ENCODE data around the gene OTOGL.
"Not testable (repeated sequence)": the region's sequence is repeated elsewhere in the genome, so short reads cannot be mapped to it uniquely, and the experiment has no call there.

OTOGL gene

DNA sequence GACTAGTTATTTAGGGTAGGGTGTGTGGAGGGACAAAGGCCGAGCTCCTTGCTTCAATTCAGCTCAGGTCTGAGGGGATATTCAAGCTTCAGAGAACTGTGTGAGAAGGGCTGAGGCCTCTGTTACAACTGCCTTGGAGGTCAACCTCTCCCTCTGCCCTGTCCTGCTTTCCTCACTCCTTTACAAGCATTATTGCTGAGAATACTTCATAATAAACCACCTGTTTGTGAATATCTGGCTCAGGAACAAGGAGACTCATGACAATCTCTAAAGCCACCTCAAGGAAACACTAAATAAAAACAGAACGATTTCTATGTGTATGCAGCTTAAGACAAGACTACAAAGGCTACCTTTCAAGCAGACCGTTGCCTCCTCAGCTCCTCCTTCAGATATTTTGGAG lies 21.7 kb downstream of the OTOGL start:
- DNase-seq (ENCODE audit: low spot score) = no peak

DNA sequence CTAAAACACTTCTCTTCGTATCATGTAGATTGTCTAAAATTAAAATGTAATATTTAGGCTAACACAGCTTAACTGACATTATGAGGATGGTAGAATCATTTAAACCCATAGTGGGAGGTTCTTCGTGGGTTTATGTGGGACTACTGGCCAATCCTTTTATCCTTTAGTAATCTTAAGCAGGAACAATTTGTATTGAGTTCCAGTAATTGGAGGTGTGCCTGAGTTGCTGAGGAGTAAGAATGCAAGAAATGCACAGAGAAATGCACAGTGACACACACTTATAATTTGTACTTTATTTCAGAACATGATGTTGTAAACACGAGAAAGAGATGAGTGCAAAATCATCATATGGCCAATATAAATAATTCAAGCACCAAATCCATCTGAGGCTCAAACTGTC lies 22.3 kb downstream of the OTOGL start:
- no peak for DNase-seq (ENCODE audit: low spot score)

DNA sequence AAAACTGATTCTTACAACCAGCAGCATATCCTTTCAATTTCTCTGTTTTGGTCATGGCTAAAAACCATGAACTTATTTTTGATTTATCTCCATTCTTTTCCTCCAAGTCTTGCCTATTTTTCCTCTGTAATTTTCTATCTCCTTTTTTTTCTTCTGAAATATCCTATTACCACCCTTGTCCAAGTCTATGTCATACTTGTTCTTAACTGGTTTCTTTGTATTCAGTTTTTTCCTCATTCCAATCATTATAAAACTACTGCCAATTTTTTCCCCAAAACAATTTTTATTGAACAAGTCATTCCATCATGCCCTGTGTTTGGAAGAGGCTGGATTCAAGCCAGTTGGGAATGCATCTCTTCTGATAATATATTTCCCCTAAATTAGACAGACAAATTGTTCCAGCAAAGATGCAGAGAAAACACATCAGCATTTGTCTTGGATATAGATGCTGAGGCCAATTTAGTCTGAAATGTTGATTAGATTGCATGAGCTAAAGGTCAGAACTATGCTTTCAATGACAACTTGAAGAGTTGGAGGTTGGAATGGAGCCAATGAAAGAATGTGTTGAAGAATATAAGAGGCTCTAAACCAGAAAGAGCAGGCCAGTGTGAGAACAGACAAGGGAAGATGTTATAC lies 30.7 kb downstream of the OTOGL start:
- peak; percentile 12 for DNase-seq (ENCODE audit: low spot score)

DNA sequence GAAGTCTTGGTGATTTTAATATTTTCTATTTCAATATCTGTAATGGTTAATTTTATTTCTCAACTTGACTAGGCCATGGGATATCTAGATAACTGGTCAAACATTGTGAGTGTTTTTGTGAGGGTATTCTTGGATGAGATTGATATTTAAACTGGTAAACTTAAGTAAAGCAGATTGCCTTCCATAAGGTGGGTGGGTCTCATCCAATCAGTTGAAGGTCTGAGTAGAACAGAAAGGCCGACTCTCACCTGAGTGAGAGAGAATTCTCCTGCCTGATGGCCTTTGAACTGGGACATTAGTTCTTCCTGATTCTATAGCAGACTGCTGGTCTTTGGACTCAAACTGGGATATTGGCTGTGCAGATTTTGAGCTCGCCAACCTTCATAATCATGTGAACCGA lies 36.3 kb downstream of the OTOGL start:
- DNase-seq (ENCODE audit: low spot score) = no peak

DNA sequence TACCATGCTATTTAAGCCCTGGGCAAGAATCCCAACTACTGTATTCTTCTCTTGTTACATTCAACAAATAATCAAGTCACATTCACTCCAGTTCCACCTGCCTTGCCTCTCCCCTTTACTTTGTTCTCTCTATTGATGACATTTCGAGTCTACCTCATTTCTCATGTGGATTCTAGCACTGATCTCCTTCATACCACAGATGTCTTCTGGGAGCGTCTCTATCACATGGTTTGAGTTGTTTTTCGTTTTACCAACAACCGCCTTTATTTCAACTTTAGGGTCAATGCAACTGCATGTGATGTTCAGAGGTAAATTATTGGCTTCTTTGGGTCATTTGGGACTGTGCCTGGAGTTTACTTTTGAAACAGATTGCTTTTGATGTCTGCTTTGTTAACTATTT lies 40.7 kb downstream of the OTOGL start:
- DNase-seq (ENCODE audit: low spot score) = no peak

DNA sequence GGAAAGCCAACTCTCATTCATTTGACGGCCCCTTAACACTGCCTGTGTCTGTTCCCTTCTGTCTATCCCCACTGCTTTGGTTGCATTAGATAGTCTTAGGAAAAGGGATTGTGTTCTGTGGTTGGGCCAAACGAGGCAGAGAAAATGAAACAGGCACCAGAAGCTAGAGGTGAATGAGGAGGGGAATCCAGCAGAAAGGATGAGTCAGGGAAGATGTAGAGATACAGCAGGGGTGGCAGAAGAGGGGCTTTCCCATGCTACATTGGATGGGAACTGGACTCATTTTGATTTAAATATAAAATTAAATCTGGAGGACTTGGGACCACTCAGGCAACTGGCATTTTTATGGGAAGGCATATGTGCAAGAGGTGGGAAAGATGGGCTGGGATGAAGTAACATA lies 43.3 kb downstream of the OTOGL start:
- no peak for DNase-seq (ENCODE audit: low spot score)

DNA sequence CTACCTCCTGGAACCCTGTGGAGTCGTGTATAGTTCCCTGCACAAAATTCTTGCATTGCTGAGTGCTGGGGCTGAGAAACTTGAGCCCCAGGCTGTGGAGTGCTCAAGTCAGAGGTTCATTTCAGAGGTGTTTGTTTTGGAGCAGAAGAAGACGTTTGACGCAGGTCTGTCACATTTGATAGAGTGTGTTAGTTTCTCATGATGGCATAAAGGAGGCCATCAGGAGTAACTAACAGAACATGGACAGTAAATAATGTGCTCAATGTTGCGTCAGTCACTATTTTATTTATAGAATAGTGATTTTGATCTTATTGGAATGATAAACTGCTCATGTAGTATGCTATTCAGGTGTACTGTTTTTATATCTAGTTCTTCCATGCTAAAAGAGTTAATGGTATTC lies 44.2 kb downstream of the OTOGL start:
- no peak for DNase-seq (ENCODE audit: low spot score)

DNA sequence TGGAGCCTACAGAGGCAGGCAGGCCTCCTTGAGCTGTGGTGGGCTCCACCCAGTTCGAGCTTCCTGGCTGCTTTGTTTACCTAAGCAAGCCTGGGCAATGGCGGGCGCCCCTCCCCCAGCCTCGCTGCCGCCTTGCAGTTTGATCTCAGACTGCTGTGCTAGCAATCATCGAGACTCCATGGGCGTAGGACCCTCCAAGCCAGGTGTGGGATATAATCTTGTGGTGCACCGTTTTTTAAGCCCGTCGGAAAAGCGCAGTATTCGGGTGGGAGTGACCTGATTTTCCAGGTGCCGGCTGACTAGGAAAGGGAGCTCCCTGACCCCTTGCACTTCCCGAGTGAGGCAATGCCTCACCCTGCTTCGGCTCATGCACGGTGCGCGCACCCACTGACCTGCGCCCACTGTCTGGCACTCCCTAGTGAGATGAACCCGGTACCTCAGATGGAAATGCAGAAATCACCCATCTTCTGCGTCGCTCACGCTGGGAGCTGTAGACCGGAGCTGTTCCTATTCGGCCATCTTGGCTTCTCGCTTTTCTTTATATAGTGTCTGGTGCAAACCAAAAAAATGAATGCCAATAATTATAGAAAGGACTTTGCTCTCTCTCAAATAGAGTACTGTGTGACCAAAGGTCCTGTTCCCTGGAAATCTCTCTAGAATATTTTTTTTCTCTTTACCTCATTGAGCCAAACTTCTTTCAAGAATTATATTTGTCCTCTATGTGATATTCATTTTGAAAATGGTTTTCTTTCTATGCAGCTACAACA lies 50.4 kb downstream of the OTOGL start:
- DNase-seq (ENCODE audit: low spot score) = not testable (repeated sequence)

DNA sequence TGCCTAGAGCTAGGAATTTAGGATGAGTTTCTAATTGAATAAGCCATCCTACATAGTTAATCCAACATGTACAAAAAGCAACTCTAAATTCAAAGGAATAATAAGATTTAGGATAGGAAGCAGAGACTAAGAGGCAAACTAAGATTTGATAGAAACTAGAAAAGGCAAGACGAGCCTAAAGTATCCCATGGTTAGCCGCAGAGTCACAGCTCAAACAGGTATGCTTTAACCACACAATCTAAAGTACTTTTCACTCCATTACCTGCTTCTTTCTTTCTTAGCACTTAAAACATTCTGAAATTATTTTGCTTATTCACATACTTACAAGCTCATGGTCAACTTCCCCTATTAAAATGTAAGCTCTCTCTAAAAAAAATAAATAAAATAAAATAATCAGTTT lies 51.8 kb downstream of the OTOGL start:
- no peak for DNase-seq (ENCODE audit: low spot score)

DNA sequence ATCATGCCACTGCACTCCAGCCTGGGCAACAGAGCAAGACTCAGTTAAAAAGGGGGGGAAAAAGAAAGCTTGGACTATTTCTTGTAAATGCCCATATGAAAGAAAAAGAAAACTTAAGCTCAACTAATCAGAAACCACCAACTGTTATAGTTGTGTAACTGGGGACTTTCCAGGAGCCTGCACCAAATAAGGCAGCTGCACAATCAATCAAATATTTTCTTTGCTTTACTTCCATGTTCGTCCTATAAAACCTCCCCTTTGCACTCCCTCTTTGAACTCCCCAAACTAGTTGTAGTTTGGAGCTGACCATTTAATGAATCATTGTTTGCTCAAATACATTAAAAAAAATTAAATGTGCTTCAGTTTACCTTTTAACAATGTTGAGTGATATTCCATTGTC lies 54.9 kb downstream of the OTOGL start:
- DNase-seq (ENCODE audit: low spot score) = no peak

DNA sequence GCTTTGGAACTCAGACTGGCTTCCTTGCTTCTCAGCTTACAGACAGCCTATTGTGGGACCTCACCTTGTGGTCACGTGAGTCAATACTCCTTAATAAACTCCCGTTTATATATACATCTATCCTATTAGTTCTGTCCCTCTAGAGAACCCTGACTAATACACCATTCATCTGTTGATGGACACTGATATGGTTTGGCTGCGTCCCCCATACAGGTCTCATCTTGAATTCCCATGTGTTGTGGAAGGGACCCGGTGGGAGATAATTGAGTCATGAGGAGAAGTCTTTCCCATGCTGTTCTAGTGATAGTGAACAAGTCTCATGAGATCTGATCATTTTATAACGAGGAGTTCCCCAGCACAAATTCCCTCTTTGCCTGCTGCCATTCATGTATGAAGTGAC lies 57.0 kb downstream of the OTOGL start:
- no peak for DNase-seq (ENCODE audit: low spot score)

DNA sequence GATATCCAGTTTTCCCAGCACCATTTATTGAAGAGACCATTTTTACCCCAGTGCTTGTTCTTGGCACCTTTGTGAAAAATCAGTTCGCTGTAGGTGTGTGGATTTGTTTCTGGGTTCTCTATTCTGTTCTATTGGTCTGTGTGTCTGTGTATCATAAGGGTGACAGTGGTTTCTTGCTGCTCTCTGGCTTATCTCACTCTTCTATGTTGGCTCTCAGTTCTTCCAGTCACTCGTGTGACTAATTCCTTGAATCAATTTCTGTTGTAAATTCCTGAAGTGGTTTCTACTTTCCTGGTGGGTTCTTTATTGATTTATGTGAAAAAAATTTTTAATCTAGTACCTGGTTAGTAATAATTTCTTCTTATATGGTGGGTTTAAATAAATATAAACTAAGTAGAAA lies 58.3 kb downstream of the OTOGL start:
- peak; percentile 13 for DNase-seq (ENCODE audit: low spot score)

DNA sequence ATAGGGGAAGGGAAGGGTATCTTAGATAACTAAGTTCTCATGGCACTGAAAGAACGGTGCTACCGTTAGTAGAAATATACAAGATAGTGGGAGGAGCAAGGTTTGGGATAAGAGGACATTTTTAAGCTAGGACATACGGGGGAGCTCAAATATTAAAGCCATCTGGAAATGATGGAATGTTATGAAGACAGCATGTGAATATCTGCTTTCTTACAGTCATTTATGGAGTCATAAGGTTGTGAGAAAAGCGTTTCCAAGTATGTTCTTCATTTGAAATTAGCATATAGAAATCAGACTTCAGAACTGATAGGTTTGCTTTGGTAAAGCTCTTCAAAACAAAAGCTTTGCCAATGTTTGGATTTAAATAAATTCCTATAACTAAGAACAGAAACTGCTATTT lies 62.3 kb downstream of the OTOGL start:
- DNase-seq (ENCODE audit: low spot score) = no peak

DNA sequence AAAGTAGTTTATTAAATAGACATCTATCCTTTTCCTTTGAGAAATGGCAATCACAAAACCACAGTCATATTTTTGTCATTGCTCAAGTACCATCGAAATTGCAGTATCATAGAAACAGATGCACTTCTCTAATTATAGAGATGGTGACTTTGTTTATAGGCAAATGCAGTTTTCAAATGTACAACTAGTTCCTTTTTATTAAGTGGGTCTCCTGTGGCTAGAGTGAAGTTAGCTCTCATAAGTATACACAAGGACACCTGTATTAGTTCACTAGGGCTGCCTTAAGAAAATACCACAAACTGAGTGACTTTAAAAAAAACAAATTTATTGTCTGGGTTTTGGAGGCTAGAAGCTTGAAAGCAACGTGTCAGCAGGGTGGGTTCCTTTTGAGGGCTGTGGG lies 62.8 kb downstream of the OTOGL start:
- DNase-seq (ENCODE audit: low spot score) = no peak

DNA sequence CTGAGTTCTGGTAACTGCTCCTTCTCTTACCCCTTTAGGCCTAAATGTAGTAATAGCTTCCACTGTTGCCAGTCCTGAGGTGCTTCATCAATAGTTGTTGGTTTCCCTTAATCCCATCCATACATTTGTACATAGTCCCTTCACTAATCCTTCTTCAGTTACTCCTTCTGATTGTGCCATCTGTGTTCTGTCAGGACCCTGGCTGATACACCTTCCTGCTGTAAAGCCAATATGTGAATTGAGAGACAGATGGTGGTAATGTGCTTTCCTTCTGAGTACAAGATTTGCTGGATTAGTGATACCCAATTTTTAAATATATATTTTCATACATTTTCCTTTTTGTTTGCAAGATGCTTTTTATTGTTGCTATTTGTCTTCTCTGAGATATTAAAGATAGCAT lies 66.4 kb downstream of the OTOGL start:
- no peak for DNase-seq (ENCODE audit: low spot score)

DNA sequence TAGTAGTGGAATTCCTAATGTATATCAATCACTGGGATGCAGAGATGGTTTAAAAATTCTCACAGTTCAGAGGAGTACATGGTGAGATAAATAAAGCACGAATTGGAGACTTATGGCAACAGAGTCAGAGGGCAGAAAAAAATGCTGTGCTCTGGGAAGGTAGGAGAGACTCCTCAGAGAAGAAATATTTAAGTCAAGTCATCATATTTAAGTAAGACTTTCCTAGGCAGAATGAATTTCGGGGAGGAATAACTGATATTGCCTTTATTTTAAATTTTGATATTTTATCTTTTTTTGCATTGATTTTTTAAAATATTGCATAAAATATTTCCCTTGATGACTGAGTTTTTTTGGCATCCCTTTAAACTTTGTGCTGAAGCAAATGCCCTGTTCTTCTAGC lies 67.4 kb downstream of the OTOGL start:
- DNase-seq (ENCODE audit: low spot score) = no peak

DNA sequence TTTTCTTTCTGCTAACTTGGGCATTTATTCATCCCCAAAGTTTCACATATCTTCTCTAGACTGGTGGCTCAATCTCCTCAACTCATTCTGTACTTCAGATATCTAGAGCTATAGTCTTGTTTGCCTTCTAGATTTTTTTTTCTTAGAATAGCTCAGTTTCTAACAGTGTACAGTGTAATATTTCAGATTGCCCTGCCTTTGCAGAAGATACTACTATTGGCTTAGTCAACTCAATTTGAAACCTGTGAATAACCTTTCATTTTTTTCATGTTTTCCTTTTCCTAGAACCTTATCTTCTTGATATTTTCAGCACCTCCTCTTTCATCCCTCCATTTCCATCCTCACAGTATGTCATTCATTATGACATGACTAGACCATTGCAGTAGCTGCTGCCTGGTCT lies 69.6 kb downstream of the OTOGL start:
- DNase-seq (ENCODE audit: low spot score) = no peak

DNA sequence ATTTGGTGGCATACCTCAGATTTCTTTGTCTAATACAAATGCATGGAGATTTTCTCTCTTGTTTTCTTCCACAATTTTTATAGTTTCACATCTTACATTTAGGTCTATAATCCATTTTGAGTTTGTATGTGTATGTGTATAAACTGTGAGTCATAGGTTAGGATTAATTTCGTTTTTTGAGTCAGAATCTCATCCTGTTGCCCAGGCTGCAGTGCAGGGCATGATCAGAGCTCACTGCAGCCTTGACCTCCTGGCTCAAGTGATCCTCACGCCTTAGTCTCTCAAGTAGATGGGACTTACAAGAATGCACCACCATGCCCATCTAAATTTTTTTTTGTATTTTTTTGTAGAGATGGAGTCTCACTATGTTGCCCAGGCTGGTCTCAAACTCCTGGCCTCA lies 71.6 kb downstream of the OTOGL start:
- no peak for DNase-seq (ENCODE audit: low spot score)

DNA sequence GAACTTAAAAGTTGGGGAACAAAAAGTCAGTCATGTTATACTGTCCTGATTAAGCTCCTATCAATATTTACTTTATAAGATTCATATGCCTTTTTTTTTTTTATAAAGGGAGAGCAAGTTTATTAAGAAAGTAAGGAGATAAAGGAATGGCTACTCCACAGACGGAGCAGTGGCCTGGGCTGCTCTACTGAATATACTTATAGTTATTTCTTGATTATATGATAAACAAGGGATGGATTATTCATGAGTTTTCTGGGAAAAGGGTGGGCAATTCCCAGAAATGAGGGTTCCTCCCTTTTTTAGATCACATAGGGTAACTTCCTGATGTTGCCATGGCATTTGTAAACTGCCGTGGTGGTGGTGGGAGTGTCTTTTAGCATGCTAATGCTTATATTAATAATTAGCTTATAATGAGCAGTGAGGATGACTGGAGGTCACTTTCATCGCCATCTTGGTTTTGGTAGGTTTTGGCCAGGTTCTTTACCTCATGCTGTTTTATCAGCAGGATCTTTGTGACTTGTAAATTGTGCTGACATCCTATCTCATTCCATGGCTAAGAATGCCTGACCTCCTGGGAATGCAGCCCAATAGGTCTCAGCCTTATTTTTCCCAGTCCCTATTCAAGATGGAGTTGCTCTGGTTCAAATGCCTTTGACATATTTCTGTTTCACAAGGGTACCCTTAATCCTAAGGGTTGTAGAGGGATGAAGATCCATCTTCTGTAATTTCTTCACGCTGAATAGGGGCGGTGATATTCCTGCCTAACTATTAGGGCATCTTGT lies 73.9 kb downstream of the OTOGL start:
- no peak for DNase-seq (ENCODE audit: low spot score)

DNA sequence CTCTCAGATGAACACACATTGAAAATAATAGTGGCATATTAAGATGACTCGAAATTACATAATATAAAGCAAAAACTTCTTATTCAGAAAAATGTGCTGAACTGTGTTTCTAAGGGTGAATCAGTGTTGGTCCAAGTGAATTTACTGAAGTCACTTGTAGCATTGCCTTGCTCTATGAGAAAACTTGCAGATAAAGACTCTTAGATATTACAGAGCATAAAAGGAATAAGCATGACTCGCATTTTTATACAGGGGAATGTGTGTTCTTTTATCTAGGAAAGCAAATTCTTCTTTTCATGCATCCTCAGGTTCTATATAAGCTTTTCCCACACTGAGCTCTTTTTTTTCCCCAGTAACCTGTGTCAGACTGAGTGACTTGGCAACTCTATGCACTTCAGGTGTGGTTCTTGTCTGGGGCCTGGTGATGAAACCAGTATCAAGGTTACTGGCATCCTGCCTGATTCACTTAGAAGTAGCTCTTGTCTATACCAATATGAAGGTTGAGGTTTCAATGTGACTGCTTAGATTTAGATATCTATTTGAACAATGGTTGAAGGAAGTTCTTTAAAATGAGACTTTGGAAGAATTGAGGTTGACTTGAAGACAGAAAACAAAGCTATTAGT lies 76.1 kb downstream of the OTOGL start:
- no peak for DNase-seq (ENCODE audit: low spot score)

DNA sequence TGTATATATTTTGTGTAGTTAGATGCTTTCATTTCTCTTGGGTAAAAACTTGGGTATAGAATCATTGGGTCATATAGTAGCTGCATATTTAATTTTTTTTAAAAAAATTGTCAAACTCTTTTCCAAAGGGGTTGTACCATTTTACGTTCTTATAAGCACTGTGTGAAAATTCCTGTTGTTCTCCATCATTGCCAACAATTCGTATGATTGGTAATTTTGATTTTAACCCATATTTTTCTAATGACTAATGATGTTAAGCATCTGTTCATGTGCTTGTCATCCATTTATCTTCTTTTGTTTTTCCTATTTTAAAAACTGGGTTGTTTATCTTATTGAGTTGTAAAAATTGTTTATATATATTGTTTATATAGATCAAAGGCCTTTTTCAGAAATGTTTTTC lies 77.4 kb downstream of the OTOGL start:
- no peak for DNase-seq (ENCODE audit: low spot score)

DNA sequence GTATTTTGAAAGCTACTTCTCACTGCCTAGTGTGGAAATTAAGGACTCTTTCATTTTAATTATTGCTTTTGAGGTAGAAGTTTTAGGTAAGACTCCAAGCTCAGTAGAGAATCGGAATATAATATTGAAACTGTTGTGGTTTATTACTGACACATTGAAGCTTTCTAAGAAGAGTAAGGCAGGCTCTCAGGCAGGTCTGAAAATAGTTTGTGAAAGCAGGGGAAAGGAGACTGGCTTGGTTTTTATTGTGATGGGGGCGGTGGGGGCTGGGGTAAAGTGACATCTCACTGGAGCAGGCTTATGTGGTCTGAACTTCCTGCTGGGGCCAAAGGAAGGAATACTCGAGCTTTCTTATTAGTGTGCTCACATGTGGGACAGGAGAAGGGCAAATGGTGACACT lies 79.5 kb downstream of the OTOGL start:
- no peak for DNase-seq (ENCODE audit: low spot score)

DNA sequence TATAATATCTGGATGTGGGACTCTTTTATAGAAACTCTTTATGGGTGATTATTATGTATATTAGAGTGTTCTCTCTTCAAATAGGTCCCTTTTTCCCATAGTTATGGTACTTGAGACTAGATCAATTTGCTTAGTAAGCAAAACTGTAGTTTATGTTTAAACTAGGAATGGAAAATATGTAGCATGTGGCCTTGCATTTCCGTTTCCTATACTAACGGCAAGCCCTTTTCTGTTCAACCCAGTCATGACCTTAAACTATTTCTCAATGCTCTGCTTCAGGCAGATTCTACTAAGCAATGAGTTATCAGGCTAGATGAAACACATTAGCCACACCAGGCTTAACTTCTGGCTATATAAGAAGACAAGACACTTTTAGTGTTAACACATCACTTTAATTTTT lies 84.6 kb downstream of the OTOGL start:
- no peak for DNase-seq (ENCODE audit: low spot score)

Measured in AG08396 (cell line).